ENCODE results near the gene OPTN. TPM values are rescaled to one million over a fixed set of nuclear protein-coding genes. Genes with fewer than 3 reads are reported as not detected.

The OPTN gene
- total and polyA plus RNA-seq, 11 donors: 88.2 to 191 (median 128) TPM

GRCh38 chr10:13140627-13141190 lies 40.7 kb downstream of the OPTN start:
- ATAC-seq (peak in 1 of 4 donors; percentile 53), DNase-seq (no peak)
- WGBS, 4 donors: 71 to 81% (median 75%) methylated on average over 4 of the region's 4 CpGs
- Histone ChIP-seq H3K36me3 (peaks cover 0 to 86% (median 68%) of the 10 kb centered on the region in 9 donors), H3K27me3 (no peaks in the 10 kb centered on the region), H3K9me3 (peaks cover 0 to 13% (median 0%) of the 10 kb centered on the region in 12 donors), H3K27ac (no peak overlapping the region), H3K4me1 (no peaks in the 10 kb centered on the region), H3K4me3 (no peak overlapping the region)
- intact Hi-C loops (cut with DNase I): no loop called here
- TF ChIP-seq CTCF (IDR thresholded peaks at IDR 0.05) (no peak), POLR2A (IDR thresholded peaks at IDR 0.05) (no peak)

DNA sequence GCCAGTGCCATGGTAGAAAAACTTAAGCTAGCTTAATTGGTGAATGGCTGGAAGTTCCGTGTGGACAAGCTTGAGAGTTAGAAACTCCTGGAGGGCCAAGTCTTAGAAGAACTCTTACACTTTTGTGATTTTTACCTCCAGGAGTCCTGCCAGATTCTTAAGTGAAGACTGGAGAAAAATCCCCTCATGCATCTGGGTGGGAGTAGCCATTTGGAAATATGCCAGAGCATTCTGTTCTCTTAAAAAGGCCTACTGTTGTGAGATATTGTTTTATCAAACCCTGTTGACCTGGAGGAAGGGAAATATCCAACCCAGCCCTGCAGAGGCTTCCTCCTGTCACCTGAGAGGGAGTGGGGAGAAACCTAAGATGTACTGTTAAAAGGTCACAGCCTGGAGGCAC lies 43.8 kb downstream of the OPTN start:
- Histone ChIP-seq H3K9me3 (peaks cover 0 to 25% (median 0%) of the 10 kb centered on the region in 12 donors), H3K27ac (no peak overlapping the region), H3K27me3 (no peaks in the 10 kb centered on the region), H3K36me3 (peaks cover 0 to 56% (median 37%) of the 10 kb centered on the region in 9 donors), H3K4me1 (no peaks in the 10 kb centered on the region), H3K4me3 (no peak overlapping the region)
- no peak for ATAC-seq
- TF ChIP-seq CTCF (IDR thresholded peaks at IDR 0.05): no peak
- no peak for TF ChIP-seq POLR2A (IDR thresholded peaks at IDR 0.05)
- WGBS, 4 donors: 81 to 100% (median 93%) methylated on average over 1 of the region's 1 CpG
- intact Hi-C loops (cut with DNase I): no loop called here
- DNase-seq: no peak

- Histone ChIP-seq H3K36me3 (peaks cover 0 to 47% (median 29%) of the 10 kb centered on the region in 9 donors), H3K27ac (no peak overlapping the region), H3K4me1 (no peaks in the 10 kb centered on the region), H3K27me3 (no peaks in the 10 kb centered on the region), H3K9me3 (peaks cover 0 to 34% (median 0%) of the 10 kb centered on the region in 12 donors), H3K4me3 (no peak overlapping the region)
- no peak for ATAC-seq
- no peak for DNase-seq
- intact Hi-C loops (cut with DNase I): no loop called here
- no peak for TF ChIP-seq POLR2A (IDR thresholded peaks at IDR 0.05)
- TF ChIP-seq CTCF (IDR thresholded peaks at IDR 0.05): no peak
- WGBS, 4 donors: 76 to 95% (median 87%) methylated on average over 3 of the region's 3 CpGs
Measured at GRCh38 chr10:13144814-13145213, 44.9 kb downstream of the OPTN start.

GRCh38 chr10:13146379-13146778 lies 46.4 kb downstream of the OPTN start:
- intact Hi-C loops (cut with DNase I): no loop called here
- no peak for ATAC-seq

More at GRCh38 chr10:13146379-13146778, 46.4 kb downstream of the OPTN start:
- Histone ChIP-seq H3K4me1 (no peaks in the 10 kb centered on the region), H3K36me3 (peaks cover 0 to 31% (median 13%) of the 10 kb centered on the region in 9 donors), H3K9me3 (peaks cover 0 to 38% (median 0%) of the 10 kb centered on the region in 12 donors), H3K27me3 (no peaks in the 10 kb centered on the region), H3K4me3 (no peak overlapping the region), H3K27ac (no peak overlapping the region)
- no peak for DNase-seq
- TF ChIP-seq CTCF (IDR thresholded peaks at IDR 0.05) (no peak), POLR2A (IDR thresholded peaks at IDR 0.05) (no peak)
- 86 to 95% (median 88%) methylated on average over 1 of the region's 1 CpG for WGBS, 4 donors
